GM21423 (cell line): ENCODE data around the gene LDLRAD3.
A peak's percentile ranks its signal among the peaks of the same experiment; 100 is the strongest.
"Not testable (repeated sequence)": the region's sequence is repeated elsewhere in the genome, so short reads cannot be mapped to it uniquely, and the experiment has no call there.

Experiments
- ATAC-seq: cut with Tn5 transposase; IDR thresholded peaks from one replicate; pipeline ENCODE4 v1.9.1; 2021; ENCODE audit warnings: mild to moderate bottlenecking, moderate library complexity; ENCODE audit not compliant: unreplicated experiment

LDLRAD3 gene, protein sequence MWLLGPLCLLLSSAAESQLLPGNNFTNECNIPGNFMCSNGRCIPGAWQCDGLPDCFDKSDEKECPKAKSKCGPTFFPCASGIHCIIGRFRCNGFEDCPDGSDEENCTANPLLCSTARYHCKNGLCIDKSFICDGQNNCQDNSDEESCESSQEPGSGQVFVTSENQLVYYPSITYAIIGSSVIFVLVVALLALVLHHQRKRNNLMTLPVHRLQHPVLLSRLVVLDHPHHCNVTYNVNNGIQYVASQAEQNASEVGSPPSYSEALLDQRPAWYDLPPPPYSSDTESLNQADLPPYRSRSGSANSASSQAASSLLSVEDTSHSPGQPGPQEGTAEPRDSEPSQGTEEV

GRCh38 chr11:35943713-35944502, at the start of gene LDLRAD3:
LDLRAD3 (plus strand) TSS chr11:35944062; CDS start chr11:35944099, 37 bp downstream.
- ATAC-seq, result peak; percentile 59

DNA sequence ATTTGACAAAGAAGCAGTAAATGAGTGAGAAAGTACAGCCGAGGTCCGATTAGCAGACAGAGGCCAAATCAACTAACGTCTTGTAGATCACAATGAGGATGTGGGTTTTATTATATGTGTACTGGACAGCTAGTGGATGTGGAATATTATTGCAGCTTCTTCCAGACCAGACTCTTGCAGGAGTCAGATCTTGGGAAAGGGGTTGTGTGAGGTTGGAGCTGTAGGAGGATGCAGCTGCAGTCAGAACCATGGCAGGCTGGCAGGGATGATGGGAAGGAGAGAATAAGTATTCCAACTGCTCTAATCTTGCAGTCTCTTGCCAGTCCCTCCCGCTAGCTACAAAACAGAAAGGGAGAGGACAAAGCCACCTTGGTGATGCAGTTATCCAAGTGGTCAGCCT, 46.8 kb upstream of the LDLRAD3 start:
- ATAC-seq, result no peak

GRCh38 chr11:35902961-35903360, 40.9 kb upstream of the LDLRAD3 start:
- no peak for ATAC-seq

- no peak for ATAC-seq
Measured at GRCh38 chr11:35905646-35906276, 38.1 kb upstream of the LDLRAD3 start.

DNA sequence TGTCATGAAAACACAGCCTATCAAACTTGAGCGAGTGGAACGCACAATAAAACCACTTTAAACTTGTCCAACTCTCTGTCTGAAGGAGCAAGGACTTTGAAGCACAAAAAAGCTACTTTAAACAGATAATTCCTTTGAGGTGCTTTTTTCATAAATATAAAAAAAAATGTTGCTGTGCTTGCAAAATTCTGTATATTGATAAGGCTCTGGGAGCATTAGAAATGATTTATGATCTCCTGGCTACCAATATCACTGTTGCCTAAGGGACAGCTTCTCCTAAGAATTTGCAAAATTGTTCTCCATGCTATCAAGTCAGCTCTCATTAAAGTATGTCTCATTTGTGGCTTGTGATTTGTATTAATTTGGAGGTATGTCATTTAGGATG, 37.6 kb upstream of the LDLRAD3 start:
- ATAC-seq, result no peak

GRCh38 chr11:35906681-35907080, 37.2 kb upstream of the LDLRAD3 start:
- no peak for ATAC-seq

GRCh38 chr11:35907648-35908431, 36.0 kb upstream of the LDLRAD3 start:
- peak; percentile 82 for ATAC-seq

- peak; percentile 15 for ATAC-seq
Measured at GRCh38 chr11:35908432-35908771, 35.5 kb upstream of the LDLRAD3 start.

- ATAC-seq, result no peak
Measured at GRCh38 chr11:35909511-35910265, 34.2 kb upstream of the LDLRAD3 start.

DNA sequence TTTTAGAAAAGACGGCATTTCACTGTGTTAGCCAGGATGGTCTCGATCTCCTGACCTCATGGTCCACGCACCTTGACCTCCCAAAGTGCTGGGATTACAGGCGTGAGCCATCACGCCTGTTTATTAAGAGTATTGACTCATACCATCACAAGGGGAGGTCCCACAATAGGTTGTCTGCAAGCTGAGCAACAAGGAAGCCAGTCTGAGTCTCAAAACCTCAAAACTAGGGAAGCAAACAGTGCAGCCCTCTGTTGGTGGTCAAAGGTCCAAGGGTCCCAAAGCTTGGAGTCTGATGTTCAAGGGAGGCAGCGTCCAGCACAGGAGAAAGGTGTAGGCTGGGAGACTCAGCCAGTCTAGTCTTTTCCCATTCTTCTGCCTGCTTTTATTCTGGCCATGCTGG, 32.8 kb upstream of the LDLRAD3 start:
- no peak for ATAC-seq

DNA sequence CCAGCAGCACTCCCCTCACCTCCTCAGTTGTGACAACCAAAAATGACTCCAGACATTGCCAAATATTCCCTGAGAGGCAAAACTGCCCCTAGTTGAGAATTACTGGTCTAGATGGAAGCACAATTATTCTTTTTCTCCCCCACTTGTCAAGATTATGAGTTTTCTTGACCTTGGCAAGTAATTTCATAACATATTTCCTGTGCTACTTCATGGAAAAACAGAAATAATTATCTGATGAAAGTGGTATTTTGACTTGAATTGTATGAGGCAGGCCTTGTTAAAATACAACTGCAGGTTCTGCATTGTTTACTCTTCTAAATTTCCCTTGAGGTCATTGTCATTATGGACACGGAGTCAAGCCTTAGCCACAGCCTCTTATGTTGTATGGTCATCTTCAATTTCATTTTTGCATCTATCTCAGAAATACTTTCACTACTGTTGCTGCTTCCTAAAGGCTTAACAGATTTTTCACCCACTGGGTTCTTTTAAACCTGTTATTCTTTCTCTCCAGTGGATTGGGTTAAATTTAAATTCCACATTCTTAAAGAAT, 32.2 kb upstream of the LDLRAD3 start:
- no peak for ATAC-seq

GRCh38 chr11:35912436-35912835, 31.4 kb upstream of the LDLRAD3 start:
- ATAC-seq, result not testable (repeated sequence)

DNA sequence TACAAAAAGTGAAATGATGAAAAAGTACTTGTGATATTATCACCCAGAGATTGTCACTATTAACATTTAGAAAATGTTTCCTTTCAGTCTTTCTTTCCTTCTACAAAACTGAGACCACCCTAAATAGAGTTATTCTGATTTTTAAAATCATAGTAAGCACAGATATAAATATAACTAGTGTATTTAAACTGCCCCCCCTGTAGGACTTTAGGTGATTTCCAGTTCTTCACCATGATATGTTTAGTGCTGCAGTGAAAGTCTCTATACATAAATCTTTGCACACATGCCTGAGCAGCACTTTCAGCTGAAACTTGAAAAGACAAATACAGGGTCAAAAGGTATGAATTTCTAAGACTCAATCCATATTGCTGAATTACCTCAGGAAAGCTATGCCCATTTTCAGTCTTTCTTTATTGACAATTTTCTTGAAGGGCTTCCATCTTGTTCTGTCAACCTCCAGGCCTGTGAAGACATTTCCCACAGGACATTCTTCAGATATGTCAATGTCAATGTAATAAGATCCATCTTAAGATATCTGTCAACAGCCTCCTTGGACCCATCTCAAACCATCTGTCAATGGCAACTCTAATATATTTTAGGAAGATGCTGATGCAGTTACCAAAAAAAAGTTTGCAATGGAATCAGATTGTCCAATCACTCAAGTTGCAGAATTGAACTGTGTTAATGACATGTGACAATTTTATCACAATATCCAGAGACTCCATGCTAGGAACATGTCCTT, 30.8 kb upstream of the LDLRAD3 start:
- ATAC-seq, result no peak

- ATAC-seq, result no peak
Measured at GRCh38 chr11:35914816-35915215, 29.0 kb upstream of the LDLRAD3 start.

- ATAC-seq, result no peak
Measured at GRCh38 chr11:35916270-35916669, 27.6 kb upstream of the LDLRAD3 start.

GRCh38 chr11:35917676-35918075, 26.2 kb upstream of the LDLRAD3 start:
- ATAC-seq, result no peak

- ATAC-seq, result no peak
Measured at GRCh38 chr11:35918716-35919115, 25.1 kb upstream of the LDLRAD3 start.

GRCh38 chr11:35919244-35919643, 24.6 kb upstream of the LDLRAD3 start:
- ATAC-seq, result no peak

DNA sequence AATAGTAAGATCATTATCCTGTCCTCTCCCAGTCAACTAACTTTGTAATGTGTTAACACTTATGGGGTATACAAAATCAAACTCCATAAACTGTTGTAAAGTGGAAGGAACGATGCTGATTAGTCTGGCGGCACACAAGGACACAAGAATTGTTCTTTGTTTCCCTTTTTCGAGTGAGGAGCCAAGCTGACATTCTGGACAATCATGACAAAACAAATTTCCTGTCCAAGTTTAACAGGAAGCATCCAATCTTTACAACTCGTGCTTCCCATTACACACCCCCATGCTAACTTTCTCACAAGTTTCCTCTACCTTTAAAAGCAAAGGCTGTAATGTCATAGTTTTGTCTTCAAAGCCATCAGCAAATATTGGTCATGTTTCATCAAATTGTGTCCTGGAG, 20.4 kb upstream of the LDLRAD3 start:
- ATAC-seq, result no peak
